ENCODE data around the gene IPO11.
"Not testable (repeated sequence)": the region's sequence is repeated elsewhere in the genome, so short reads cannot be mapped to it uniquely, and the experiment has no call there.

The IPO11 gene

DNA sequence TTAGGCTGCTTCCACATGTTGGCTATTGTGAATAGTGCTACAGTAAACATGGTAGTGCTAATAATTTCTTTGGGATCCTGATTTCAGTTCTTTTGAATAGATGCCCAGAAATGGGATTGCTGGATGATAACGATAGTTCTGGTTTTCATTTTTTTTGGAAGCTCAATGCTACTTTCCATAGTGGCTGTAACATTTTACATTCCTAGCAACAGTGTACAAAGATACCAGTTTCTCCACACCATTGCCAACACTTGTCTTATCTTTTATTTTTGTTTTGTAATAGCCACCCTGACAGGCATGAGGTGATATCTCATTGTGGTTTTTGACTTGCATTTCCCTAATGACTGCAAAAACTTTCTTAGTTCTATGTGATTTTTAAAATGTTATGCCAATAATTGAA lies 97.2 kb downstream of the IPO11 start:
- H3K27me3 Mint-ChIP-seq (ENCODE audit: low read depth, poor library complexity) = no peaks in the 10 kb centered on the region
- no peak overlapping the region for H3K4me3 Mint-ChIP-seq
- DNase-seq = no peak
- TF ChIP-seq, protein P1, sequence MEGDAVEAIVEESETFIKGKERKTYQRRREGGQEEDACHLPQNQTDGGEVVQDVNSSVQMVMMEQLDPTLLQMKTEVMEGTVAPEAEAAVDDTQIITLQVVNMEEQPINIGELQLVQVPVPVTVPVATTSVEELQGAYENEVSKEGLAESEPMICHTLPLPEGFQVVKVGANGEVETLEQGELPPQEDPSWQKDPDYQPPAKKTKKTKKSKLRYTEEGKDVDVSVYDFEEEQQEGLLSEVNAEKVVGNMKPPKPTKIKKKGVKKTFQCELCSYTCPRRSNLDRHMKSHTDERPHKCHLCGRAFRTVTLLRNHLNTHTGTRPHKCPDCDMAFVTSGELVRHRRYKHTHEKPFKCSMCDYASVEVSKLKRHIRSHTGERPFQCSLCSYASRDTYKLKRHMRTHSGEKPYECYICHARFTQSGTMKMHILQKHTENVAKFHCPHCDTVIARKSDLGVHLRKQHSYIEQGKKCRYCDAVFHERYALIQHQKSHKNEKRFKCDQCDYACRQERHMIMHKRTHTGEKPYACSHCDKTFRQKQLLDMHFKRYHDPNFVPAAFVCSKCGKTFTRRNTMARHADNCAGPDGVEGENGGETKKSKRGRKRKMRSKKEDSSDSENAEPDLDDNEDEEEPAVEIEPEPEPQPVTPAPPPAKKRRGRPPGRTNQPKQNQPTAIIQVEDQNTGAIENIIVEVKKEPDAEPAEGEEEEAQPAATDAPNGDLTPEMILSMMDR (IDR thresholded peaks at IDR 0.05) = no peak
- H3K27ac Mint-ChIP-seq = no peak overlapping the region
- no peaks in the 10 kb centered on the region for H3K9me3 Mint-ChIP-seq
- H3K36me3 Mint-ChIP-seq (ENCODE audit: low read depth) = peaks cover 48% of the 10 kb centered on the region
- no peaks in the 10 kb centered on the region for H3K4me1 Mint-ChIP-seq

DNA sequence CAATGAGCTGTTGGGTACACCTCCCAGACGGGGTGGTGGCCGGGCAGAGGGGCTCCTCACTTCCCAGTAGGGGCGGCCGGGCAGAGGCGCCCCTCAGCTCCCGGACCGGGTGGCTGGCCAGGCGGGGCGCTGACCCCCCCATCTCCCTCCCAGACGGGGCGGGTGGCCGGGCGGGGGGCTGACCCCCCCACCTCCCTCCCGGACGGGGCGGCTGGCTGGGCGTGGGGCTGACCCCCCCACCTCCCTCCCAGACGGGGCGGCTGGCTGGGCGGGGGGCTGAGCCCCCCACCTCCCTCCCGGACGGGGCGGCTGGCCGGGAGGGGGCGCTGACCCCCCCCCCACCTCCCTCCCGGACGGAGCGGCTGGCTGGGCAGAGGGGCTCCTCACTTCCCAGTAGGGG lies 100.5 kb downstream of the IPO11 start:
- not testable (repeated sequence) for H3K27ac Mint-ChIP-seq; H3K27me3 Mint-ChIP-seq (ENCODE audit: low read depth, poor library complexity); H3K9me3 Mint-ChIP-seq; H3K4me1 Mint-ChIP-seq; H3K4me3 Mint-ChIP-seq; DNase-seq
- peaks cover 63% of the 10 kb centered on the region for H3K36me3 Mint-ChIP-seq (ENCODE audit: low read depth)

DNA sequence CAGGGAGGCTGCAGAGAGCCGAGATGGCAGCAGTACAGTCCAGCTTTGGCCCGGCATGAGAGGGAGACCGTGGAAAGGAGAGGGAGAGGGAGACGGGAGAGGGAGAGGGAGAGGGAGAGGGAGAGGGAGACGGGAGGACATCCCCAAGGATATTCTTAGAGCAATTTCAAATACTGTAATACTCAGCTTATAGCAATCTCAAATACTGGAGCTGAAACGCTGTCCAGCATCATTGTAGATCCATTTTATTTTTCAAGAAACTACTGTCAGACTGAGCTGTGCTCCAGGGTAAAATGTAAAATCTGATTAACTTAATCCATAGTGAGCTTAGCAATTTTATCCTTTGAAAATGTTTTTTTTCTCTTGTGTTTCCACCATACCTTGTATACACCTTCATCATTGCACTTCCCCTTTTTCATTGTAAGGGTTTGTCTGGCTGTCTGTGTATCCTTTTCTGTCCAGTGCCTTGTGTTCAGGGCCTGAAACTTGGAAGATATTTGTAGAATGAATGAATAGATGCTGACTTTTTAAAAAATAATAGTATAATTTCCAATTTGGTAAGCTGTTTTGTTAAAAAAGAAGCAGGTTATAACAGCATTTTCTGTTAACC lies 102.1 kb downstream of the IPO11 start:
- peaks cover 61% of the 10 kb centered on the region for H3K36me3 Mint-ChIP-seq (ENCODE audit: low read depth)
- H3K9me3 Mint-ChIP-seq = no peaks in the 10 kb centered on the region
- no peak overlapping the region for H3K4me3 Mint-ChIP-seq
- TF ChIP-seq, protein P1 (IDR thresholded peaks at IDR 0.05) = no peak
- H3K27ac Mint-ChIP-seq = no peak overlapping the region
- no peaks in the 10 kb centered on the region for H3K4me1 Mint-ChIP-seq
- DNase-seq = no peak
- no peaks in the 10 kb centered on the region for H3K27me3 Mint-ChIP-seq (ENCODE audit: low read depth, poor library complexity)

DNA sequence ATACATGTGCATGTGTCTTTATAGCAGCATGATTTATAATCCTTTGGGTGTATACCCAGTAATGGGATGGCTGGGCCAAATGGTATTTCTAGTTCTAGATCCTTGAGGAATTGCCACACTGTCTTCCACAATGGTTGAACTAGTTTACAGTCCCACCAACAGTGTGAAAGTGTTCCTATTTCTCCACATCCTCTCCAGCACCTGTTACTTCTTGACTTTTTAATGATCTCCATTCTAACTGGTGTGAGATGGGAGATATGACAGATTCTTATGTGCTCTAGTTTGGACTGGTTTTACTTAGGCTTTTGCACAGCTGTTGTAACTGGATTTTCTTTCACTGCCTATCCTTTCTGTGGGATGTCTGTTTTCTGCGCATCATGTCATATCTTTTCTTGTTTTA lies 108.2 kb downstream of the IPO11 start:
- not testable (repeated sequence) for H3K4me1 Mint-ChIP-seq; H3K27ac Mint-ChIP-seq; H3K27me3 Mint-ChIP-seq (ENCODE audit: low read depth, poor library complexity); H3K4me3 Mint-ChIP-seq; DNase-seq; H3K9me3 Mint-ChIP-seq
- H3K36me3 Mint-ChIP-seq (ENCODE audit: low read depth) = peaks cover 52% of the 10 kb centered on the region

DNA sequence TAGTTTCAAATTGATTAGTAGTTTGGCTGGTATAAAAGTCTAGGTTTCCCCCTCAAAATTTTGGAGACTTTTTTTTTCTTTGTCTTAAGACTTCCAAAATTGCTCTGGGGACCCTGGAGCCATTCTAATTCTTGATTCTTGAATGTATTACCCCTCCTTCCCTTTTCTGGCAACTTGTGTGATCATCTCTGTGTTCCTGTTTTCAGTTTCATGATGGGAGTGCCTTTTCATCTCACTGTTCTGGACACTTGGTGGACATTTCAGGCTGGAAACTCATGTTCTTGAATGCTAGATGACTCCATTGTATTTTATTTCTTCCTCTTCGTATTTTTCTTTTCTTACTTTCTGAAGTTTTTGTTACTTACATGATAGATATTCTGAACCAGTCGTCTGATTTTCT lies 108.8 kb downstream of the IPO11 start:
- H3K36me3 Mint-ChIP-seq (ENCODE audit: low read depth) = peaks cover 47% of the 10 kb centered on the region
- DNase-seq = no peak
- TF ChIP-seq, protein P1 (IDR thresholded peaks at IDR 0.05) = no peak
- H3K4me3 Mint-ChIP-seq = no peak overlapping the region
- H3K4me1 Mint-ChIP-seq = no peaks in the 10 kb centered on the region
- no peaks in the 10 kb centered on the region for H3K9me3 Mint-ChIP-seq
- no peaks in the 10 kb centered on the region for H3K27me3 Mint-ChIP-seq (ENCODE audit: low read depth, poor library complexity)
- peak overlapping the region; percentile 11 for H3K27ac Mint-ChIP-seq

DNA sequence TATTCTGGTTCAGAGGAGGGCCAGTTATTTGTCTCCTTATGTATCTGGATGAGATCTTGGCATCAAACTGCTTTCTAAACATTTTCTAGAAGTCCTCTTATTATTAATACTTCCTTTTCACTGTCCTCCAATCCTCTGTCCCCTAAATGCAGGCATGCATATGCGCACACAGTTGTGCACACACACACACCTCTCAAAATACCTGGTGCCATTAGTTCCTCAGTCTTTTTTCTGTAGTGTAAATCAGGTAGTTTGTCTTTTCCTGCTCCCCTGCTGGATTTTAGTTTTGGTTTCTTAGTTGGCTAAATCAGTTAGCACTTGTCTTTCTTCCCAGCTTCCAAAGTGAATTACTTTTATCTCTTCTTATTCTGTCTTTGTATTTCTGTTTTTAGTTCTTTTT lies 110.2 kb downstream of the IPO11 start:
- DNase-seq = no peak
- peaks cover 38% of the 10 kb centered on the region for H3K36me3 Mint-ChIP-seq (ENCODE audit: low read depth)
- H3K27me3 Mint-ChIP-seq (ENCODE audit: low read depth, poor library complexity) = no peaks in the 10 kb centered on the region
- no peak overlapping the region for H3K4me3 Mint-ChIP-seq
- H3K4me1 Mint-ChIP-seq = no peaks in the 10 kb centered on the region
- peak overlapping the region; percentile 4 for H3K27ac Mint-ChIP-seq
- no peaks in the 10 kb centered on the region for H3K9me3 Mint-ChIP-seq
- TF ChIP-seq, protein P1 (IDR thresholded peaks at IDR 0.05) = no peak

DNA sequence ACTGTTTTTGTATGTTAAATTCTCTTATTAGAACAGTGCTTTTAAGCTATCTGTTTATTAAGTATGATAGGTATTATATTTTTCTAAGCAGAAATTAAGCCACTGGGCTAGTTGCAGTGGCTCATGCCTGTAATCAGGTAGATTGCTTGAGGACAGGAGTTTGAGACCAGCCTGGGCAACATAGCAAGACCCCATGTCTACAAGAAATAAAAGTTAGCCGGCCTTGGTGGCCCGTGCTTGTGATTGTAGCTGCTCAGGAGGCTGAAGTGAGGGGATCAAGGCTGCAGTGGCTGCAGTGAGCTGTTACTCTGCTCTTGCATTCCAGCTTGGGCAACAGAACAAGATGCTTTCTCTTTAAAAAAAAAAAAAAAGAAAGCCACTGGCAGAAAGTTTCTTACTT lies 121.0 kb downstream of the IPO11 start:
- peaks cover 23% of the 10 kb centered on the region for H3K36me3 Mint-ChIP-seq (ENCODE audit: low read depth)
- no peak overlapping the region for H3K27ac Mint-ChIP-seq
- H3K27me3 Mint-ChIP-seq (ENCODE audit: low read depth, poor library complexity) = no peaks in the 10 kb centered on the region

More for the DNA sequence above, 121.0 kb downstream of the IPO11 start:
- TF ChIP-seq, protein P1 (IDR thresholded peaks at IDR 0.05) = no peak
- DNase-seq = no peak
- no peaks in the 10 kb centered on the region for H3K9me3 Mint-ChIP-seq
- H3K4me1 Mint-ChIP-seq = no peaks in the 10 kb centered on the region
- H3K4me3 Mint-ChIP-seq = no peak overlapping the region

All from nephron progenitor cell (in vitro differentiated cells).